ENCODE measurements around the gene ZNF574.

Gene ZNF574

DNA sequence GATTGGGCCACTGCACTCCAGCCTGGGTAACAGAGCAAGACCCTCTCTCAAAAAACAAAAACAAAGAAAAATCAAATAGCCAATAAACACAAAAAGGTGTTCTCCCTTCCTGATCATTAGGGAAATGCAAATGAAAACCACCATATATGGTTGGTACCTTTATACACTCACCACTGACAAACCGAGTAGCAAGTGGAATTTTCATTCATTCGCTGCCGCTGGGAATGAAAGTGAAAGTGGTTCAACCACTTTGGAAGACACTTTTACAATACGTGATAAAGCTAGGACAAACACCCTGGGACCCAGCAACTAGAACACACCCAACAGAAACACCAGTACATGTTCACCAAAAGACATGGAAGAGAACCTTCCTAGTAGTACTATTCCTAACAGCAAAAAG lies 27.0 kb upstream of the ZNF574 start:
- TF ChIP-seq, protein P1, sequence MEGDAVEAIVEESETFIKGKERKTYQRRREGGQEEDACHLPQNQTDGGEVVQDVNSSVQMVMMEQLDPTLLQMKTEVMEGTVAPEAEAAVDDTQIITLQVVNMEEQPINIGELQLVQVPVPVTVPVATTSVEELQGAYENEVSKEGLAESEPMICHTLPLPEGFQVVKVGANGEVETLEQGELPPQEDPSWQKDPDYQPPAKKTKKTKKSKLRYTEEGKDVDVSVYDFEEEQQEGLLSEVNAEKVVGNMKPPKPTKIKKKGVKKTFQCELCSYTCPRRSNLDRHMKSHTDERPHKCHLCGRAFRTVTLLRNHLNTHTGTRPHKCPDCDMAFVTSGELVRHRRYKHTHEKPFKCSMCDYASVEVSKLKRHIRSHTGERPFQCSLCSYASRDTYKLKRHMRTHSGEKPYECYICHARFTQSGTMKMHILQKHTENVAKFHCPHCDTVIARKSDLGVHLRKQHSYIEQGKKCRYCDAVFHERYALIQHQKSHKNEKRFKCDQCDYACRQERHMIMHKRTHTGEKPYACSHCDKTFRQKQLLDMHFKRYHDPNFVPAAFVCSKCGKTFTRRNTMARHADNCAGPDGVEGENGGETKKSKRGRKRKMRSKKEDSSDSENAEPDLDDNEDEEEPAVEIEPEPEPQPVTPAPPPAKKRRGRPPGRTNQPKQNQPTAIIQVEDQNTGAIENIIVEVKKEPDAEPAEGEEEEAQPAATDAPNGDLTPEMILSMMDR (IDR thresholded peaks at IDR 0.05), result no peak
- DNase-seq (ENCODE audit: low spot score), result no peak
- Histone ChIP-seq H3K4me3 (no peak overlapping the region), H3K27ac (no peak overlapping the region)

DNA sequence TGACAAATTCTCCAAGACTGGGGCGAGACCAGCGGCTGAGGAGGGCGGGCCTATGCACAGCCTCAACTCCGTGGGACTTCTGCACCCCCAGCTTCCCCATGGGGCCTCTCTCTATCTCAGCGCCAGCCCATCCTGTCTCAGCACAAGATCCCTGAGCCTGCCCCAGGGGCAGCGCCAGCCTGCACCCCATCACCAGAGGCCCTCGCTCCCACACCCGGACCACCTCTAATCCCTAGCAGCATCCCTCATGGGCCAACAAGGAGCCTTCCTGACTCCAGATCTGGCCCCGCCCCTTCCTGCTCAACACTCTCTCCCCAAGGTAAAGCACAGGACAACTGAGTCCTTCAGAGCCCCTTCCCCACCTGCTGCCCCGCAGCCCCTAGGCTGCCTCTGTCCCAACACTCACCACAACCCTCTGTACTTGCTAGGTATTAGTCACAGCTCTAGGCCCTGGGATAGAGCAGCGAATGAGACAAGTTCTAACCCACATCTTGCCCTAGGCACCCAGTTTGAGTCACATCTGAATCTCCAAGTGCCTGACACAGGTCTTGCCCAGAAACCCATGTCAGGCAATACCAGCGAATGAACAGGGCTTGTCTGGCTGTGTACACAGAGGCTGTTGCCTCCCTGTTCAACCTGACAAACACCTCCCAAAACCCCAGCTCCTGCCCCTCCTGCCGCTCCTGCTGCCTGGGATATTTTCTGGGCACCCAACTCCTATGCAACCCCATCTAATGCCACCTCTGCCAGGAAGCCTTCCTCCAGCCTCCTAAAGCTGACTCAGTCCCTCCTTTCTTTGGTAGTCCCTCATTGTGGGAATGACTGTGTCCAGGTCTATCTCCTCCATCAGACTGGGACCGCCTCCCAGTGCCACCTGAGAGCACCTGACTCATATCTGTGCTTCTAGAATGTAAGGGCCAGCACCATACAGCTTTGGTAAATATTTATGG lies 24.5 kb upstream of the ZNF574 start:
- TF ChIP-seq, protein P1 (IDR thresholded peaks at IDR 0.05), result no peak
- Histone ChIP-seq H3K27ac (no peak overlapping the region), H3K4me3 (no peak overlapping the region)
- DNase-seq (ENCODE audit: low spot score), result no peak

DNA sequence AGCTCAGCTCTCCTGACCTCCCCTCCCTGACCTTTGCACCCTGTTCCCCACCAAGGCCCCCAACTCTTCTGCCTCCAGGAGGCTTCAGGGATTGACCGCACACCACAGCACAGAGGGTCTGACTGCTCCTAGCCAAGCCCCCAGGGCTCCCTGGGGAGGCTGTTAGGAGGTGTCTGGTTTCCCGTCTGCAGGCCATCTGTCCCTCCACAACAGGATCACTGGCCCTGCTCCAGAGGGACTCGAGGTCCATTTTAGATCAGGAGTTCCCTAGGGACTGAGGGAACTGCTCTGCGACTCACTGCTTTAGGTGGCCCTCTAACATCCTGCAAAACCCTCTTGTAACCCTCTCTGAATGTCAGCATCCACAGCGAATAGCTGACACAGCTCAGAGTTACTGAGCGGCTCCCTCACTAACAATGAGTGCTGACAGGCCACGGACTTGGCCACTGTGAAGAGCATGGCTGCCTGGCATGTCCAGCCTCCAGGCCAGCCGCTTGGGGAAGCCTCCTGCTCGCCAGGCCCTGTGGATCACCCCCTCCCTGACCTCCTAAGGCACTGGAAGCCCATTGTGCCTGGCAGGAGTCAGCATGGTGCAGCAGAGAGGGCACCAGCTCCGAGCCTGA lies 23.6 kb upstream of the ZNF574 start:
- no peak overlapping the region for H3K4me3 ChIP-seq
- no peak for DNase-seq (ENCODE audit: low spot score)
- no peak overlapping the region for H3K27ac ChIP-seq
- TF ChIP-seq, protein P1 (IDR thresholded peaks at IDR 0.05), result no peak

DNA sequence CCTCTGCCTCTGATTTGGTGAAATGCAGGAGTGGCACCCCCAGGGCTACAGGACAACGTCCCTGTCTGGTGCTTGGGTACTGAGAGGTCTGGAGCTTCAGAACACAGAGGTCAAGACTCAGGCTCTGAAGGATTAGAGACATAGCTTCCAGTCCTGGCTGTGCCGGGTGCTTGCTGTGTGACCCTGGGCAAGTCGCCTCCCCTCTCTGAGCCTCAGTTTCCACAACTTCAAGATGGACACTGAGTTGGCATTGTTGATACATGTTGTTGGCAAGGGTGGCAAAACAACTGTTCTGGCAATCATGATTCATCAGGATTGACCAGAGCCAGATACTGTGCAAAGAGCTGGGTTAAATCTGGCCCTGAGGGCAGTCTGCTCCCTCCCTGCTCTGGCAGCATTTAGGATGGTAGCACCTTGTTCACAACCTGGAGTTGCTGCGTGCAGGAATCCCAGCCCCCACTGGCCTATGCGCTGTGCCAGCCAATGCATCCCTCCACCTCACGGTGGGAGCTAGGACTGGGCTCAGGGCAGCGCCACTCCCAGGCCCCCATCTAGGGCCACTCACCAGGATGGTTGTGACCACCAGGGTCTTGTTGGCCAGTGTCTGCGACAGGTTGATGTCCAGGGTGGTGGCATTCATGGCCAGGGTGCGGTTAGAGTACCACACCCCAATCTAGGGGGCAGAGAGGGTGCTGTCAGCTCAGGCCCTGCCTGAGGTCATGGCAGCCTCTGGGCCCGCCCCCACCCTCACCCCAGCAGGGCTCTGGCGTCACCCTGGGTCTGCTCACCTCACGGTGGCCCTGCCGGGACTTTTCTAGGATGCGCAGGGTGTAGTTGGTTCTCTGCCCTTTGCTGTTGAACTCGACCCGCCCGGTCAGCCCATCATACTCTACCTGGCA lies 22.7 kb upstream of the ZNF574 start:
- DNase-seq (ENCODE audit: low spot score), result no peak
- Histone ChIP-seq H3K4me3 (no peak overlapping the region), H3K27ac (no peak overlapping the region)
- TF ChIP-seq, protein P1 (IDR thresholded peaks at IDR 0.05), result no peak

DNA sequence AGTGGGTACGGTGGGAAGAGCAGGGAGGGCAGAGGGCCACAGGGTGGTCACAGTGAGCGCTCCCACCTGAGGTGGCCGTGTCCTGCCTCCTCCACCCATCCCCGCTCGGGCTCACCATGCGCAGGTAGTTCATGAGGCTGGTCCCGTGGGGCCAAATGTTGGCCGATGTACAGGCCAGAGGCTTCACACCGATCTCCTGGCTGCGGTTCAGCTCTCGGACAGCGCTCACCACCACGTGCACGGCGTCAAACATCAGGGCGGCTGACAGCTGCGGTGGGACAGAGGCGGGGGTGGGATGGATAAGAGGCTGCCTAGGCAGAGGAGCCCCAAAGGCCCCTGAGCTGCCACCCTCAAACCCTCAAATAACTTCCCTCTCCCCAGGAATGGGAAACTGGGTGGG lies 21.8 kb upstream of the ZNF574 start:
- DNase-seq (ENCODE audit: low spot score), result no peak
- no peak overlapping the region for H3K27ac ChIP-seq
- H3K4me3 ChIP-seq, result no peak overlapping the region
- TF ChIP-seq, protein P1 (IDR thresholded peaks at IDR 0.05), result no peak

DNA sequence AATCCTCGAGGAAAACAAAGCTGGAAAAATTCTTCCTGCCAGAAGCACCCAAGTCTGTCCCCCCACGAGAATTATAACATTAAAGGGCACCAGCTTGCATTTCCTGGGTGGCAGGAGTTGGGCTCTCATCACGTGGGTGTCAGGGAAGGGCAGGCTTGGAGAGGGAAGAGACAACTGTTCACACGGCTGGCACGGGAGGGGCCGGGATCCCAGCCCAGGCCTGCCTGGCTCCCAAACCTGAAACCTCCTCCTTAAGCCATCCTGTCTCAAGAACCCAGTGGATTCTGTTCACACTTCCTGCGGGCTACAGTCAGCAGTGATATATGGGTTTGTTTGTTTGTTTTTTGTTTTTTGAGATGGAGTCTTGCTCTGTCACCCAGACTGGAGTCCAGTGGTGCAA lies 18.1 kb upstream of the ZNF574 start:
- TF ChIP-seq, protein P1 (IDR thresholded peaks at IDR 0.05), result no peak
- Histone ChIP-seq H3K4me3 (no peak overlapping the region), H3K27ac (no peak overlapping the region)
- DNase-seq (ENCODE audit: low spot score), result no peak
